CD4-positive, CD25-positive, alpha-beta regulatory T cell (primary cell): Measurements from ENCODE around the gene TNFRSF14. TPM values are rescaled to one million over a fixed set of nuclear protein-coding genes. Genes with fewer than 3 reads are reported as not detected.
"Not testable (repeated sequence)": the region's sequence is repeated elsewhere in the genome, so short reads cannot be mapped to it uniquely, and the experiment has no call there.

Experiments used
- ATAC-seq, 2 donors: fragments of 150-1000 bp; cut with Tn5 transposase; one replicate each; pipeline ENCODE4 v1.10.0; 2021; ENCODE audit warnings: low read depth in 2 of 2, moderate number of reproducible peaks in 2 of 2, moderate library complexity in 1 of 2
- DNase-seq, 3 donors: peaks; one replicate each; pipeline versions ENCODE4 v3.0.0 to v3.0.0-alpha.2; 2012 to 2022; ENCODE audit warnings: mixed read lengths in 1 of 3
- H3K27ac ChIP-seq: one replicate; pipeline ENCODE4 v1.7.0; 2013; ENCODE audit warnings: mild to moderate bottlenecking, low read length; ENCODE audit not compliant: insufficient read depth, poor library complexity, severe bottlenecking
- H3K27me3 ChIP-seq: one replicate; pipeline ENCODE4 v1.7.0; 2013; ENCODE audit warnings: low read length; ENCODE audit not compliant: control insufficient read depth, insufficient read depth
- H3K36me3 ChIP-seq: one replicate; pipeline ENCODE4 v1.7.0; 2013; ENCODE audit warnings: mild to moderate bottlenecking, low read length, moderate library complexity; ENCODE audit not compliant: control insufficient read depth, insufficient read depth
- H3K4me1 ChIP-seq: 2 replicates; pipeline ENCODE4 v1.7.0; 2013; ENCODE audit warnings: mild to moderate bottlenecking, low read length; ENCODE audit not compliant: insufficient read depth, control insufficient read depth, poor library complexity, severe bottlenecking
- H3K4me3 ChIP-seq: one replicate; pipeline ENCODE4 v1.7.0; 2013; ENCODE audit warnings: low read depth, mild to moderate bottlenecking, low read length, moderate library complexity
- H3K9me3 ChIP-seq, 2 experiments: 1 replicate in 1 of 2; 2 replicates in 1 of 2; pipeline ENCODE4 v1.7.0; 2013; ENCODE audit warnings: low read length in 2 of 2, mild to moderate bottlenecking in 1 of 2, moderate library complexity in 1 of 2; ENCODE audit not compliant: control insufficient read depth in 2 of 2
- H3K27ac Mint-ChIP-seq, 3 donors: one replicate each; pipeline ENCODE4 v1.8.0; 2020 to 2022; ENCODE audit warnings: mild to moderate bottlenecking in 3 of 3, mixed read lengths in 3 of 3, moderate library complexity in 2 of 3
- H3K27me3 Mint-ChIP-seq: one replicate; pipeline ENCODE4 v1.8.0; 2022; ENCODE audit warnings: mild to moderate bottlenecking, mixed read lengths
- H3K36me3 Mint-ChIP-seq: one replicate; pipeline ENCODE4 v1.8.0; 2020; ENCODE audit warnings: mixed read lengths
- H3K4me1 Mint-ChIP-seq, 4 donors: one replicate each; pipeline ENCODE4 v1.8.0; 2020 to 2022; ENCODE audit warnings: mixed read lengths in 4 of 4, mild to moderate bottlenecking in 1 of 4
- H3K4me3 Mint-ChIP-seq, 4 donors: one replicate each; pipeline ENCODE4 v1.8.0; 2020 to 2022; ENCODE audit warnings: mild to moderate bottlenecking in 4 of 4, mixed read lengths in 4 of 4, moderate library complexity in 3 of 4
- H3K9me3 Mint-ChIP-seq, 7 donors: one replicate each; pipeline ENCODE4 v1.8.0; 2020 to 2022; ENCODE audit warnings: mixed read lengths in 7 of 7, mild to moderate bottlenecking in 3 of 7, moderate library complexity in 2 of 7
- polyA plus RNA-seq, 4 donors: library from polyadenylated mRNA; unstranded; fragments of 300-500 nt; fragmentation: Illumina TruSeq; gene quantifications; one replicate each; pipeline ENCODE4 v1.2.3, GENCODE V29; 2021
- total RNA-seq: library from RNA; stranded (reverse); gene quantifications from one replicate; pipeline ENCODE4 v1.2.3, GENCODE V29; 2022

The TNFRSF14 gene
- total and polyA plus RNA-seq, 5 donors from 2014 or later: 57.3 to 235 (median 74.2) TPM

- ATAC-seq: peak; percentile 54 to 55
- Histone ChIP-seq H3K27me3 (no peaks in the 10 kb centered on the region), H3K9me3 (no peaks in the 10 kb centered on the region), H3K27ac (peak overlapping the region; percentile 97), H3K36me3 (no peaks in the 10 kb centered on the region), H3K4me3 (no peak overlapping the region), H3K4me1 (peaks cover 49% of the 10 kb centered on the region)
- Mint-ChIP-seq H3K27me3 (peaks cover 13% of the 10 kb centered on the region), H3K27ac (peak overlapping the region in 1 of 3 donors; percentile 98), H3K4me1 (peaks cover 0 to 36% (median 10%) of the 10 kb centered on the region in 4 donors), H3K36me3 (no peaks in the 10 kb centered on the region), H3K9me3 (no peaks in the 10 kb centered on the region), H3K4me3 (peak overlapping the region; percentile 94 to 99 (median 95))
- DNase-seq: peak; percentile 85 to 94 (median 90)
Measured at GRCh38 chr1:2545754-2546514, 10.2 kb upstream of the TNFRSF14 start.

- ATAC-seq: peak; percentile 23 to 46
- Histone ChIP-seq H3K9me3 (no peaks in the 10 kb centered on the region), H3K27me3 (no peaks in the 10 kb centered on the region), H3K36me3 (no peaks in the 10 kb centered on the region), H3K4me1 (peaks cover 45% of the 10 kb centered on the region), H3K4me3 (peak overlapping the region; percentile 55), H3K27ac (peak overlapping the region; percentile 97)
- Mint-ChIP-seq H3K27ac (peak overlapping the region; percentile 95 to 98 (median 96)), H3K36me3 (no peaks in the 10 kb centered on the region), H3K4me3 (peak overlapping the region; percentile 94 to 99 (median 95)), H3K4me1 (peaks cover 0 to 33% (median 8%) of the 10 kb centered on the region in 4 donors), H3K9me3 (no peaks in the 10 kb centered on the region), H3K27me3 (peaks cover 13% of the 10 kb centered on the region)
- peak; percentile 83 to 96 (median 85) for DNase-seq
Measured at GRCh38 chr1:2546515-2547209, 9.5 kb upstream of the TNFRSF14 start.

GRCh38 chr1:2547210-2548067 is 8.7 kb upstream of the TNFRSF14 start:
- Mint-ChIP-seq H3K27ac (peak overlapping the region; percentile 83 to 98 (median 96)), H3K9me3 (no peaks in the 10 kb centered on the region), H3K4me1 (peaks cover 0 to 30% (median 7%) of the 10 kb centered on the region in 4 donors), H3K4me3 (peak overlapping the region; percentile 94 to 99 (median 95)), H3K27me3 (peaks cover 12% of the 10 kb centered on the region), H3K36me3 (no peaks in the 10 kb centered on the region)
- H3K27ac ChIP-seq: peak overlapping the region; percentile 97
- DNase-seq (peak; percentile 29 to 74 (median 57)), ATAC-seq (peak; percentile 2 to 6)
- H3K4me1 ChIP-seq: peaks cover 45% of the 10 kb centered on the region
- no peaks in the 10 kb centered on the region for H3K27me3 ChIP-seq
- no peaks in the 10 kb centered on the region for H3K36me3 ChIP-seq
- H3K9me3 ChIP-seq: no peaks in the 10 kb centered on the region
- peak overlapping the region; percentile 55 for H3K4me3 ChIP-seq

GRCh38 chr1:2548068-2548589 is 8.0 kb upstream of the TNFRSF14 start:
- DNase-seq: peak; percentile 69 to 91 (median 79)
- peaks cover 0 to 30% (median 7%) of the 10 kb centered on the region in 4 donors for H3K4me1 Mint-ChIP-seq
- H3K9me3 ChIP-seq: no peaks in the 10 kb centered on the region
- no peaks in the 10 kb centered on the region for H3K9me3 Mint-ChIP-seq
- ATAC-seq: peak; percentile 10 to 23
- H3K27ac Mint-ChIP-seq: peak overlapping the region; percentile 96 to 98 (median 98)
- peak overlapping the region; percentile 55 for H3K4me3 ChIP-seq
- peak overlapping the region; percentile 94 to 99 (median 95) for H3K4me3 Mint-ChIP-seq
- peaks cover 45% of the 10 kb centered on the region for H3K4me1 ChIP-seq
- H3K27me3 ChIP-seq: no peaks in the 10 kb centered on the region
- peak overlapping the region; percentile 97 for H3K27ac ChIP-seq
- H3K36me3 ChIP-seq: no peaks in the 10 kb centered on the region
- peaks cover 9% of the 10 kb centered on the region for H3K27me3 Mint-ChIP-seq
- no peaks in the 10 kb centered on the region for H3K36me3 Mint-ChIP-seq

- Mint-ChIP-seq H3K4me3 (peak overlapping the region in 3 of 4 donors; percentile 69 to 96 (median 94)), H3K4me1 (peaks cover 0 to 33% (median 8%) of the 10 kb centered on the region in 4 donors), H3K27ac (peak overlapping the region; percentile 96 to 98 (median 98))
- not testable (repeated sequence) for H3K9me3 ChIP-seq, H3K4me3 ChIP-seq, H3K9me3 Mint-ChIP-seq, H3K27me3 ChIP-seq, ATAC-seq, H3K36me3 ChIP-seq, H3K36me3 Mint-ChIP-seq, H3K27me3 Mint-ChIP-seq
- Histone ChIP-seq H3K27ac (peak overlapping the region; percentile 97), H3K4me1 (peaks cover 39% of the 10 kb centered on the region)
- DNase-seq: peak in 1 of 3 donors; percentile 33
Measured at GRCh38 chr1:2549367-2550029, 6.7 kb upstream of the TNFRSF14 start.

GRCh38 chr1:2550309-2550861 is 5.8 kb upstream of the TNFRSF14 start:
- H3K9me3 Mint-ChIP-seq, DNase-seq, H3K9me3 ChIP-seq, H3K27ac ChIP-seq, H3K27me3 Mint-ChIP-seq, H3K36me3 ChIP-seq, ATAC-seq, H3K36me3 Mint-ChIP-seq, H3K27me3 ChIP-seq, H3K4me3 ChIP-seq, H3K4me3 Mint-ChIP-seq: not testable (repeated sequence)
- Mint-ChIP-seq H3K27ac (peak overlapping the region in 1 of 3 donors; percentile 78), H3K4me1 (peaks cover 0 to 37% (median 11%) of the 10 kb centered on the region in 4 donors)
- peaks cover 48% of the 10 kb centered on the region for H3K4me1 ChIP-seq
